IMR-90 (cell line): ENCODE results near the gene KIR2DL4. TPM values are rescaled to one million over a fixed set of nuclear protein-coding genes. Genes with fewer than 3 reads are reported as not detected.
"Not testable (repeated sequence)": the region's sequence is repeated elsewhere in the genome, so short reads cannot be mapped to it uniquely, and the experiment has no call there.

Experiments used
- ATAC-seq: fragments of 200-7000 bp; cut with Tn5 transposase; 2 replicates; pipeline ENCODE4 v1.9.1; 2020; ENCODE audit warnings: low read depth, mild to moderate bottlenecking, moderate library complexity
- BruUV-seq: library from RNA; stranded (reverse); fragments of 400-500 nt; replicated peaks from 2 replicates; lab custom pipeline; 2021; lab: Mats Ljungman, UMichigan
- CTCF ChIA-PET: fragments of 300-600 bp; formaldehyde crosslinking; extraction: SDS; loops from one replicate; lab custom pipeline; 2021; ENCODE audit warnings: antibody characterized with exemption; lab: Yijun Ruan, JAX
- POLR2A ChIA-PET: fragments of 300-600 bp; sonication (Branson Sonifier 250); formaldehyde crosslinking; loops from one replicate; lab custom pipeline; 2022; ENCODE audit warnings: antibody characterized with exemption; ENCODE audit not compliant: unreplicated experiment; lab: Charles Lee
- DNase-seq: peaks from one replicate; pipeline ENCODE4 v3.0.0; 2013
- H2AFZ ChIP-seq: replicated peaks from 2 replicates; pipeline ENCODE3; 2013; ENCODE audit warnings: low read length, mild to moderate bottlenecking; ENCODE audit not compliant: poor library complexity
- H2AK5ac ChIP-seq: 2 replicates; pipeline ENCODE4 v1.6.1; 2013; ENCODE audit warnings: low read depth, low read length, inconsistent platforms
- H2AK9ac ChIP-seq: replicated peaks from 2 replicates; pipeline ENCODE3; 2013; ENCODE audit warnings: mild to moderate bottlenecking, low read depth, low read length, moderate library complexity; ENCODE audit not compliant: poor library complexity
- H2BK120ac ChIP-seq: 2 replicates; pipeline ENCODE4 v1.6.1; 2013; ENCODE audit warnings: low read depth, low read length, inconsistent platforms
- H2BK15ac ChIP-seq: 3 replicates; pipeline ENCODE4 v1.6.1; 2013; ENCODE audit warnings: low read depth, low read length, inconsistent platforms
- H2BK20ac ChIP-seq: 2 replicates; pipeline ENCODE4 v1.6.1; 2013; ENCODE audit warnings: low read depth, mild to moderate bottlenecking, inconsistent platforms, low read length, moderate library complexity
- H2BK5ac ChIP-seq: 2 replicates; pipeline ENCODE4 v1.6.1; 2013; ENCODE audit warnings: mild to moderate bottlenecking, low read depth, low read length, inconsistent platforms; ENCODE audit not compliant: poor library complexity, severe bottlenecking
- H3K14ac ChIP-seq: replicated peaks from 2 replicates; pipeline ENCODE4 v1.6.1; 2013; ENCODE audit warnings: low read depth, low read length, inconsistent platforms
- H3K18ac ChIP-seq: 2 replicates; pipeline ENCODE4 v1.6.1; 2013; ENCODE audit warnings: low read depth, low read length, control low read depth
- H3K23ac ChIP-seq: 2 replicates; pipeline ENCODE4 v1.6.1; 2013; ENCODE audit warnings: low read depth, low read length, inconsistent platforms
- H3K27ac ChIP-seq: 2 replicates; pipeline ENCODE4 v1.5.1; 2013; ENCODE audit warnings: mild to moderate bottlenecking, control low read depth, low read length; ENCODE audit not compliant: insufficient read depth
- H3K27me3 ChIP-seq: 2 replicates; pipeline ENCODE4 v1.6.1; 2013; ENCODE audit warnings: low read length; ENCODE audit not compliant: control insufficient read depth, insufficient read depth
- H3K36me3 ChIP-seq: 2 replicates; pipeline ENCODE4 v1.6.1; 2013; ENCODE audit warnings: low read length, mixed read lengths; ENCODE audit not compliant: control insufficient read depth, insufficient read depth
- H3K4ac ChIP-seq: 2 replicates; pipeline ENCODE4 v1.6.1; 2013; ENCODE audit warnings: low read depth, low read length, inconsistent platforms
- H3K4me1 ChIP-seq: 2 replicates; pipeline ENCODE4 v1.6.1; 2013; ENCODE audit warnings: low read length, mixed read lengths; ENCODE audit not compliant: control insufficient read depth, insufficient read depth
- H3K4me2 ChIP-seq: 2 replicates; pipeline ENCODE4 v1.6.1; 2013; ENCODE audit warnings: low read depth, mild to moderate bottlenecking, control low read depth, low read length, moderate library complexity
- H3K4me3 ChIP-seq: 2 replicates; pipeline ENCODE4 v1.5.1; 2013; ENCODE audit warnings: low read depth, mild to moderate bottlenecking, control low read depth, low read length, moderate library complexity; ENCODE audit not compliant: insufficient read depth
- H3K56ac ChIP-seq: 2 replicates; pipeline ENCODE4 v1.6.1; 2013; ENCODE audit warnings: low read length, inconsistent platforms; ENCODE audit not compliant: insufficient read depth; ENCODE audit errors: extremely low read depth
- H3K79me1 ChIP-seq, 2 experiments: 2 replicates each; pipeline ENCODE4 v1.6.1; 2013; ENCODE audit warnings: low read length in 2 of 2, inconsistent platforms in 1 of 2, low read depth in 1 of 2
- H3K9ac ChIP-seq: 2 replicates; pipeline ENCODE4 v1.6.1; 2013; ENCODE audit warnings: low read depth, low read length, control low read depth
- H3K9me1 ChIP-seq: 2 replicates; pipeline ENCODE4 v1.6.1; 2013; ENCODE audit warnings: low read length, inconsistent platforms; ENCODE audit not compliant: insufficient read depth
- H3K9me3 ChIP-seq: 2 replicates; pipeline ENCODE4 v1.6.1; 2013; ENCODE audit warnings: low read length; ENCODE audit not compliant: control insufficient read depth, insufficient read depth
- H4K20me1 ChIP-seq: 2 replicates; pipeline ENCODE4 v1.6.1; 2013; ENCODE audit warnings: low read length, inconsistent platforms; ENCODE audit not compliant: insufficient read depth
- H4K5ac ChIP-seq: 2 replicates; pipeline ENCODE4 v1.6.1; 2013; ENCODE audit warnings: mild to moderate bottlenecking, low read depth, low read length, control low read depth
- H4K8ac ChIP-seq, 2 experiments: 2 replicates each; pipeline ENCODE4 v1.6.1; 2013; ENCODE audit warnings: low read depth in 2 of 2, low read length in 2 of 2, control low read depth in 1 of 2, inconsistent platforms in 1 of 2
- H4K91ac ChIP-seq: 2 replicates; pipeline ENCODE4 v1.6.1; 2013; ENCODE audit warnings: low read depth, low read length, inconsistent platforms; ENCODE audit not compliant: insufficient read depth
- WGBS, 2 experiments: methylation state at CpG; one replicate each; pipeline versions ENCODE4 v1.1.5 to v1.1.7; 2013; ENCODE audit warnings: missing lambda C conversion rate in 2 of 2; ENCODE audit not compliant: insufficient read length in 1 of 2; ENCODE audit errors: extremely low coverage in 2 of 2; 5-methylcytosine and 5-hydroxymethylcytosine counted together
- dilution Hi-C: fragments of 300-500 bp; cut with HindIII; formaldehyde crosslinking; loops from one replicate; pipeline ENCODE4 v1.14.3; 2018; ENCODE audit warnings: low sequenced_read_pairs; ENCODE audit not compliant: unreplicated experiment
- in situ Hi-C: fragments of 300-500 bp; cut with MboI; formaldehyde crosslinking; loops from 3 replicates; pipeline ENCODE4 v1.14.3; 2019; ENCODE audit warnings: low sequenced_read_pairs, inconsistent platforms, mixed read lengths
- intact Hi-C: fragments of 100-400 bp; cut with micrococcal nuclease; formaldehyde crosslinking; loops from 2 replicates; pipeline ENCODE4 v1.10.0; 2022
- microRNA-seq, 2 experiments: library from miRNA; stranded (forward) in 1 of 2; unstranded in 1 of 2; fragments of 10-50 nt in 1 of 2; fragments of <30 nt in 1 of 2; gene quantifications in 1 of 2; microRNA quantifications in 1 of 2; one replicate each; pipeline versions ENCODE3 to v1.1.0; 2013 to 2020; ENCODE audit not compliant: insufficient read depth in 1 of 2, insufficient read length in 1 of 2, unreplicated experiment in 1 of 2
- polyA plus RNA-seq, 3 experiments: library from polyadenylated mRNA; depleted of rRNA; stranded (reverse); fragments of >200 nt; gene quantifications; 2 replicates each; pipeline ENCODE4 v1.2.3, GENCODE V29; 2012; ENCODE audit warnings: low replicate concordance in 1 of 3
- small RNA-seq, 5 experiments: library from RNA; depleted of rRNA; stranded (forward); fragments of <200 nt; gene quantifications; one replicate each; pipeline ENCODE3, GENCODE V24; 2012
- total RNA-seq: library from RNA; depleted of rRNA; stranded (reverse); fragments of >200 nt; gene quantifications from 2 replicates; pipeline ENCODE4 v1.2.3, GENCODE V29; 2012; rRNA removed

The KIR2DL4 gene
- total and polyA plus RNA-seq, 2 of the 4 experiments (the other 2 are of a cell fraction) = not detected

GRCh38 chr19:54863459-54863858 is 60.0 kb downstream of the KIR2DL4 start:
- H3K14ac ChIP-seq, ATAC-seq, H4K5ac ChIP-seq, dilution Hi-C loops, H2BK15ac ChIP-seq, H3K27ac ChIP-seq, H3K36me3 ChIP-seq, H3K18ac ChIP-seq, intact Hi-C loops, DNase-seq, H3K4ac ChIP-seq, H2BK20ac ChIP-seq, H2AFZ ChIP-seq, H2AK5ac ChIP-seq, H3K9ac ChIP-seq, H3K4me1 ChIP-seq, H2BK5ac ChIP-seq, H3K79me1 ChIP-seq, H4K8ac ChIP-seq, H3K4me2 ChIP-seq, H2BK120ac ChIP-seq, in situ Hi-C loops, H3K23ac ChIP-seq, H2AK9ac ChIP-seq, H3K27me3 ChIP-seq, H4K91ac ChIP-seq, POLR2A ChIA-PET, H3K4me3 ChIP-seq, BruUV-seq, CTCF ChIA-PET, H4K20me1 ChIP-seq, H3K9me1 ChIP-seq, H3K56ac ChIP-seq: not testable (repeated sequence)
- H3K9me3 ChIP-seq = peaks cover 20% of the 10 kb centered on the region
- no CpG with 5 or more reads among the region's 3 CpGs for WGBS, 2 experiments

Small RNA genes within 50 kb of the gene (microRNA-seq; reads per million reads assigned to microRNA genes)
- gene KIR3DP1 (ENCODE audit: insufficient read depth, insufficient read length) = not detected

Small RNA genes within 50 kb of the gene (small RNA-seq; reads per million reads assigned to genes)
- 0 reads per million in 5 experiments for gene KIR3DP1

Other genes with a start within 250 kb of the KIR2DL4 start
- not detected in 2 replicates for gene LILRA2, start 229.8 kb upstream of the KIR2DL4 start, total RNA-seq
- not detected in 2 replicates for gene LILRA2, start 229.8 kb upstream of the KIR2DL4 start, polyA plus RNA-seq (2012; rRNA removed)
- gene LILRA1, start 210.0 kb upstream of the KIR2DL4 start, total RNA-seq = not detected in 2 replicates
- gene LILRA1, start 210.0 kb upstream of the KIR2DL4 start, polyA plus RNA-seq (2012; rRNA removed) = not detected in 2 replicates
- not detected in 2 replicates for gene LILRB1, start 173.1 kb upstream of the KIR2DL4 start, total RNA-seq
- not detected in 2 replicates for gene LILRB1, start 173.1 kb upstream of the KIR2DL4 start, polyA plus RNA-seq (2012; rRNA removed)
- not detected in 2 replicates for gene LILRB4, start 140.6 kb upstream of the KIR2DL4 start, total RNA-seq
- not detected in 2 replicates for gene LILRB4, start 140.6 kb upstream of the KIR2DL4 start, polyA plus RNA-seq (2012; rRNA removed)
- gene KIR3DL3, start 79.2 kb upstream of the KIR2DL4 start, total RNA-seq = not detected in 2 replicates
- gene KIR3DL3, start 79.2 kb upstream of the KIR2DL4 start, polyA plus RNA-seq (2012; rRNA removed) = not detected in 2 replicates
- not detected in 2 replicates for gene KIR2DL3, start 65.1 kb upstream of the KIR2DL4 start, total RNA-seq
- not detected in 2 replicates for gene KIR2DL3, start 65.1 kb upstream of the KIR2DL4 start, polyA plus RNA-seq (2012; rRNA removed)
- not detected in 2 replicates for gene KIR2DL1, start 33.8 kb upstream of the KIR2DL4 start, total RNA-seq
- not detected in 2 replicates for gene KIR2DL1, start 33.8 kb upstream of the KIR2DL4 start, polyA plus RNA-seq (2012; rRNA removed)
- not detected in 2 replicates for gene KIR3DL1, start 12.9 kb downstream of the KIR2DL4 start, total RNA-seq
- not detected in 2 replicates for gene KIR3DL1, start 12.9 kb downstream of the KIR2DL4 start, polyA plus RNA-seq (2012; rRNA removed)
- gene KIR2DS4, start 29.1 kb downstream of the KIR2DL4 start, total RNA-seq = not detected in 2 replicates
- gene KIR2DS4, start 29.1 kb downstream of the KIR2DL4 start, polyA plus RNA-seq (2012; rRNA removed) = not detected in 2 replicates
- not detected in 2 replicates for gene KIR3DL2, start 46.8 kb downstream of the KIR2DL4 start, total RNA-seq
- not detected in 2 replicates for gene KIR3DL2, start 46.8 kb downstream of the KIR2DL4 start, polyA plus RNA-seq (2012; rRNA removed)
- not detected in 2 replicates for gene FCAR, start 70.6 kb downstream of the KIR2DL4 start, total RNA-seq
- gene FCAR, start 70.6 kb downstream of the KIR2DL4 start, polyA plus RNA-seq (2012; rRNA removed) = not detected in 2 replicates
- gene NCR1, start 102.5 kb downstream of the KIR2DL4 start, total RNA-seq = not detected in 2 replicates
- gene NCR1, start 102.5 kb downstream of the KIR2DL4 start, polyA plus RNA-seq (2012; rRNA removed) = not detected in 2 replicates
- not detected in 2 replicates for gene NLRP7, start 143.9 kb downstream of the KIR2DL4 start, total RNA-seq
- not detected in 2 replicates for gene NLRP7, start 143.9 kb downstream of the KIR2DL4 start, polyA plus RNA-seq (2012; rRNA removed)
- not detected in 2 replicates for gene NLRP2, start 162.8 kb downstream of the KIR2DL4 start, total RNA-seq
- gene NLRP2, start 162.8 kb downstream of the KIR2DL4 start, polyA plus RNA-seq (2012; rRNA removed) = not detected in 2 replicates
- gene GP6, start 234.7 kb downstream of the KIR2DL4 start, total RNA-seq = not detected in 2 replicates
- 0.03 TPM in 1 of 2 replicates, not detected in the other for gene GP6, start 234.7 kb downstream of the KIR2DL4 start, polyA plus RNA-seq (2012; rRNA removed)